SK-N-SH (cell line): ENCODE results near the gene NIPAL4. TPM values are rescaled to one million over a fixed set of nuclear protein-coding genes. Genes with fewer than 3 reads are reported as not detected.

Source experiments
- CTCF ChIA-PET: fragments of 300-600, 350-600 bp; formaldehyde crosslinking; extraction: SDS; loops from one replicate; lab custom pipeline; 2021; lab: Yijun Ruan, JAX
- POLR2A ChIA-PET: fragments of 350-600 bp; sonication (Branson Sonifier 250); formaldehyde crosslinking; extraction: SDS; loops from one replicate; lab custom pipeline; 2020; ENCODE audit warnings: antibody characterized with exemption, inconsistent platforms; lab: Yijun Ruan, JAX
- DNase-seq: peaks from one replicate; pipeline ENCODE4 v3.0.0; 2012
- H2AFZ ChIP-seq: fragments of 200-600 bp; sonication (generic); 2 replicates; pipeline ENCODE4 v1.8.1; 2016; ENCODE audit warnings: antibody characterized with exemption, mild to moderate bottlenecking, low read depth
- H3F3A ChIP-seq: fragments of 200-600 bp; sonication (generic); replicated peaks from 2 replicates; pipeline ENCODE3; 2016; ENCODE audit warnings: antibody characterized with exemption, mild to moderate bottlenecking; ENCODE audit not compliant: insufficient read depth
- H3K27ac ChIP-seq, 2 experiments: fragments of 200-500 bp in 1 of 2; fragments of 200-600 bp in 1 of 2; sonication (Bioruptor generic) in 1 of 2; sonication (generic), shearing (Covaris generic) in 1 of 2; 2 replicates each; pipeline versions ENCODE4 v1.5.1 to v1.6.1; 2014 to 2016; ENCODE audit warnings: low read depth in 2 of 2, inconsistent platforms in 1 of 2, low read length in 1 of 2, mild to moderate bottlenecking in 1 of 2, mixed read lengths in 1 of 2
- H3K27me3 ChIP-seq: fragments of 200-600 bp; sonication (generic), shearing (Covaris generic); 2 replicates; pipeline ENCODE4 v1.6.1; 2016; ENCODE audit warnings: mixed run types; ENCODE audit not compliant: insufficient read depth
- H3K36me3 ChIP-seq, 2 experiments: fragments of 200-500 bp in 1 of 2; fragments of 200-600 bp in 1 of 2; sonication (Bioruptor generic) in 1 of 2; sonication (generic) in 1 of 2; replicated peaks in 1 of 2; 2 replicates each; pipeline versions ENCODE3 to v1.5.1; 2014 to 2016; ENCODE audit warnings: low read length in 1 of 2, mild to moderate bottlenecking in 1 of 2; ENCODE audit not compliant: insufficient read depth in 2 of 2, control insufficient read depth in 1 of 2
- H3K4me1 ChIP-seq, 2 experiments: fragments of 200-500 bp in 1 of 2; fragments of 200-600 bp in 1 of 2; sonication (Bioruptor generic) in 1 of 2; sonication (generic), shearing (Covaris generic) in 1 of 2; 2 replicates each; pipeline versions ENCODE4 v1.5.1 to v1.6.1; 2014 to 2016; ENCODE audit warnings: low read depth in 1 of 2, low read length in 1 of 2, mixed run types in 1 of 2; ENCODE audit not compliant: insufficient read depth in 2 of 2, control insufficient read depth in 1 of 2
- H3K4me2 ChIP-seq: fragments of 200-600 bp; sonication (generic), shearing (Covaris generic); 2 replicates; pipeline ENCODE4 v1.6.1; 2017; ENCODE audit warnings: mixed run types
- H3K4me3 ChIP-seq, 2 experiments: fragments of 200-500 bp in 1 of 2; fragments of 200-600 bp in 1 of 2; sonication (Bioruptor generic) in 1 of 2; sonication (generic), shearing (Covaris generic) in 1 of 2; 2 replicates each; pipeline versions ENCODE4 v1.5.1 to v1.8.1; 2014 to 2016; ENCODE audit warnings: low read depth in 2 of 2, inconsistent platforms in 1 of 2, low read length in 1 of 2, mild to moderate bottlenecking in 1 of 2, mixed read lengths in 1 of 2, moderate library complexity in 1 of 2
- H3K79me2 ChIP-seq: fragments of 200-600 bp; sonication (generic); 2 replicates; pipeline ENCODE4 v1.8.1; 2017; ENCODE audit warnings: mild to moderate bottlenecking; ENCODE audit not compliant: insufficient read depth
- H3K9ac ChIP-seq: fragments of 200-600 bp; sonication (generic); 2 replicates; pipeline ENCODE4 v1.6.1; 2017; ENCODE audit warnings: mixed run types
- H3K9me2 ChIP-seq: fragments of 200-600 bp; sonication (generic); 2 replicates; pipeline ENCODE4 v1.6.1; 2017; ENCODE audit warnings: mixed run types
- H3K9me3 ChIP-seq: fragments of 200-600 bp; sonication (generic); 2 replicates; pipeline ENCODE4 v1.6.1; 2017; ENCODE audit warnings: mixed run types, mild to moderate bottlenecking, moderate library complexity
- H4K20me1 ChIP-seq: fragments of 200-600 bp; sonication (generic); 2 replicates; pipeline ENCODE4 v1.6.1; 2017; ENCODE audit warnings: mild to moderate bottlenecking, mixed run types; ENCODE audit not compliant: insufficient read depth
- CHD2 ChIP-seq: fragments of 150-350 bp; IDR thresholded peaks from 2 replicates; pipeline ENCODE4 v1.6.1; 2018; ENCODE audit warnings: low read length; ENCODE audit not compliant: partially characterized antibody
- ELF1 ChIP-seq: IDR thresholded peaks from 2 replicates; pipeline ENCODE4 v1.4.0; 2012
- FOSL2 ChIP-seq: IDR thresholded peaks from 2 replicates; pipeline ENCODE4 v1.4.0; 2012; ENCODE audit warnings: low read depth, mild to moderate bottlenecking, moderate library complexity, borderline replicate concordance
- FOXM1 ChIP-seq: IDR thresholded peaks from 2 replicates; pipeline ENCODE4 v1.4.0; 2012; ENCODE audit warnings: low read depth, mild to moderate bottlenecking
- MEF2A ChIP-seq: IDR thresholded peaks from 2 replicates; pipeline ENCODE4 v1.4.0; 2012; ENCODE audit warnings: low read depth, borderline replicate concordance
- MXI1 ChIP-seq: IDR thresholded peaks from 2 replicates; pipeline ENCODE4 v1.6.1; 2012; ENCODE audit warnings: mild to moderate bottlenecking, low read depth, low read length, improper control_type of control experiment
- NFIC ChIP-seq: IDR thresholded peaks from 2 replicates; pipeline ENCODE4 v1.4.0; 2012; ENCODE audit warnings: borderline replicate concordance
- NRF1 ChIP-seq: IDR thresholded peaks from 2 replicates; pipeline ENCODE4 v1.6.1; 2012; ENCODE audit warnings: low read depth, mild to moderate bottlenecking, low read length
- PBX3 ChIP-seq: IDR thresholded peaks from 2 replicates; pipeline ENCODE4; 2012
- POLR2AphosphoS5 ChIP-seq: IDR thresholded peaks from 2 replicates; pipeline ENCODE4 v1.6.1; 2012; ENCODE audit warnings: low read depth, low read length
- RCOR1 ChIP-seq: fragments of 150-350 bp; IDR thresholded peaks from 2 replicates; pipeline ENCODE4 v1.6.1; 2017; ENCODE audit warnings: antibody characterized with exemption, low read length
- REST ChIP-seq: IDR thresholded peaks from 2 replicates; pipeline ENCODE4 v1.6.1; 2012; ENCODE audit warnings: mild to moderate bottlenecking, low read depth, low read length, moderate library complexity
- SMC3 ChIP-seq: IDR thresholded peaks from 2 replicates; pipeline ENCODE4 v1.6.1; 2012; ENCODE audit warnings: low read depth, low read length, improper control_type of control experiment
- TCF12 ChIP-seq: IDR thresholded peaks from 2 replicates; pipeline ENCODE4 v1.4.0; 2012
- TEAD4 ChIP-seq: IDR thresholded peaks from 2 replicates; pipeline ENCODE4 v1.4.0; 2012; ENCODE audit warnings: mild to moderate bottlenecking, borderline replicate concordance; ENCODE audit not compliant: insufficient read depth
- USF2 ChIP-seq: fragments of 150-350 bp; IDR thresholded peaks from 2 replicates; pipeline ENCODE4 v1.6.1; 2017; ENCODE audit warnings: antibody characterized with exemption, low read length, low read depth, borderline replicate concordance
- YY1 ChIP-seq: IDR thresholded peaks from 2 replicates; pipeline ENCODE4 v1.4.0; 2012; ENCODE audit warnings: low read depth, mild to moderate bottlenecking
- WGBS: methylation state at CpG from one replicate; pipeline ENCODE4 v1.1.6; 2017; ENCODE audit warnings: low lambda C conversion rate; 5-methylcytosine and 5-hydroxymethylcytosine counted together
- polyA plus RNA-seq, 3 experiments: library from polyadenylated mRNA; depleted of rRNA; stranded (reverse); fragments of >200 nt; gene quantifications; 2 replicates each; pipeline ENCODE4 v1.2.3, GENCODE V29; 2012
- TF ChIP-seq, protein P1 (sequence below): fragments of 150-350 bp; IDR thresholded peaks from 2 replicates; pipeline ENCODE4 v1.6.1; 2016; ENCODE audit warnings: mild to moderate bottlenecking, low read depth, low read length
- TF ChIP-seq, protein P2 (sequence below): IDR thresholded peaks from 2 replicates; pipeline ENCODE4 v1.4.0; 2012; ENCODE audit warnings: low read depth

The NIPAL4 gene
- polyA plus RNA-seq, 1 of the 3 experiments (the other 2 are of a cell fraction), result 2.3 TPM

- Histone ChIP-seq H4K20me1 (no peaks in the 10 kb centered on the region), H3K4me3 (no peak overlapping the region), H3K9me3 (no peaks in the 10 kb centered on the region), H3K79me2 (peaks cover 19% of the 10 kb centered on the region), H3K4me1 (no peaks in the 10 kb centered on the region), H3F3A (peaks cover 21% of the 10 kb centered on the region), H2AFZ (no peak overlapping the region), H3K27me3 (no peaks in the 10 kb centered on the region), H3K9ac (no peak overlapping the region), H3K9me2 (no peaks in the 10 kb centered on the region), H3K4me2 (no peak overlapping the region), H3K27ac (no peak overlapping the region), H3K36me3 (peaks cover 38 to 81% of the 10 kb centered on the region in 2 experiments)
- ChIA-PET POLR2A (no interaction called here), CTCF (no interaction called here)
- WGBS, result 95% methylated on average over 3 of the region's 11 CpGs
- no peak for DNase-seq
- TF ChIP-seq PBX3, result no peak
- TF ChIP-seq RCOR1, result no peak
- no peak for TF ChIP-seq MEF2A
- TF ChIP-seq USF2, result no peak
- no peak for TF ChIP-seq CHD2
- no peak for TF ChIP-seq MXI1
- no peak for TF ChIP-seq FOXM1
- TF ChIP-seq, protein P1, sequence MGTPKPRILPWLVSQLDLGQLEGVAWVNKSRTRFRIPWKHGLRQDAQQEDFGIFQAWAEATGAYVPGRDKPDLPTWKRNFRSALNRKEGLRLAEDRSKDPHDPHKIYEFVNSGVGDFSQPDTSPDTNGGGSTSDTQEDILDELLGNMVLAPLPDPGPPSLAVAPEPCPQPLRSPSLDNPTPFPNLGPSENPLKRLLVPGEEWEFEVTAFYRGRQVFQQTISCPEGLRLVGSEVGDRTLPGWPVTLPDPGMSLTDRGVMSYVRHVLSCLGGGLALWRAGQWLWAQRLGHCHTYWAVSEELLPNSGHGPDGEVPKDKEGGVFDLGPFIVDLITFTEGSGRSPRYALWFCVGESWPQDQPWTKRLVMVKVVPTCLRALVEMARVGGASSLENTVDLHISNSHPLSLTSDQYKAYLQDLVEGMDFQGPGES, result no peak
- no peak for TF ChIP-seq FOSL2
- TF ChIP-seq YY1, result no peak
- TF ChIP-seq SMC3, result no peak
- no peak for TF ChIP-seq TCF12
Observed at GRCh38 chr5:157491471-157491995, 31.5 kb downstream of the NIPAL4 start.

DNA sequence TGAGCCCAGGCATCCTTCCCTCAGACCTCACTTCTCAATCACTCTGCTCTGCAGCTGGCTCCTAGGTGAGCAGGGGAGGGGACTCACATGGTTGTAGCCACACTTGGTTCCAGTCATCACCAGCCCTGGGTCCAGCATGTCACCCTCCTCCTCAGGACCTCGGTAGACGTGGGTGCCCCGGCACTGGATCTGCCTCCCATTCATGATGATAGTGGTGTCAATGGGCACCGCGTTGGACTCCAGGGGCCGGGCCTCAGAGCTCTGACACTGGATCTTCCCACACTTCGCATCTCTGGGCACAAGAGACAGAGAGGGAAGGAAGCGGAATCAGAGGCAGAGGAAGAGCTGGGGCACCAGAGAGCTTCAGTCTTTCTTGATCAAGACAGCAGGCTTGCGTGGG, 32.9 kb downstream of the NIPAL4 start:
- ChIA-PET POLR2A (no interaction called here), CTCF (interaction anchor here (0.9 to 1.1 kb wide), 2 partner anchors 16 to 22 kb away, joined by 3 read pairs; no protein-coding TSS in a partner anchor)
- Histone ChIP-seq H3K9me2 (no peaks in the 10 kb centered on the region), H3K79me2 (peaks cover 12% of the 10 kb centered on the region), H3K4me2 (no peak overlapping the region), H3K4me3 (no peak overlapping the region), H3K27ac (no peak overlapping the region), H3K9me3 (no peaks in the 10 kb centered on the region), H3K27me3 (no peaks in the 10 kb centered on the region), H3K9ac (no peak overlapping the region), H3K36me3 (peaks cover 38 to 85% of the 10 kb centered on the region in 2 experiments)
- TF ChIP-seq ELF1, result no peak
- no peak for TF ChIP-seq POLR2AphosphoS5
- no peak for TF ChIP-seq NFIC
- no peak for TF ChIP-seq CHD2
- TF ChIP-seq, protein P2, sequence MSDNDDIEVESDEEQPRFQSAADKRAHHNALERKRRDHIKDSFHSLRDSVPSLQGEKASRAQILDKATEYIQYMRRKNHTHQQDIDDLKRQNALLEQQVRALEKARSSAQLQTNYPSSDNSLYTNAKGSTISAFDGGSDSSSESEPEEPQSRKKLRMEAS, result no peak
- TF ChIP-seq TEAD4, result no peak
- no peak for TF ChIP-seq USF2
- TF ChIP-seq YY1, result no peak
- TF ChIP-seq NRF1, result no peak
- no peak for TF ChIP-seq REST
- TF ChIP-seq RCOR1, result no peak
- TF ChIP-seq, all 33 proteins: peak for 0
- Histone ChIP-seq H3K4me1 (peaks cover 0 to 5% of the 10 kb centered on the region in 2 experiments; a peak in 1 of 4 replicates), H3F3A (peaks cover 14% of the 10 kb centered on the region), H4K20me1 (no peaks in the 10 kb centered on the region), H2AFZ (no peak overlapping the region)
- no peak for DNase-seq
- 87% methylated on average over 8 of the region's 9 CpGs for WGBS
